IMR-90 (cell line): ENCODE data around the gene SBNO1. TPM values are rescaled to one million over a fixed set of nuclear protein-coding genes. Genes with fewer than 3 reads are reported as not detected.

Experiments used
- ATAC-seq: fragments of 200-7000 bp; cut with Tn5 transposase; 2 replicates; pipeline ENCODE4 v1.9.1; 2020; ENCODE audit warnings: low read depth, mild to moderate bottlenecking, moderate library complexity
- BruUV-seq: library from RNA; stranded (reverse); fragments of 400-500 nt; replicated peaks from 2 replicates; lab custom pipeline; 2021; lab: Mats Ljungman, UMichigan
- CTCF ChIA-PET: fragments of 300-600 bp; formaldehyde crosslinking; extraction: SDS; loops from one replicate; lab custom pipeline; 2021; ENCODE audit warnings: antibody characterized with exemption; lab: Yijun Ruan, JAX
- POLR2A ChIA-PET: fragments of 300-600 bp; sonication (Branson Sonifier 250); formaldehyde crosslinking; loops from one replicate; lab custom pipeline; 2022; ENCODE audit warnings: antibody characterized with exemption; ENCODE audit not compliant: unreplicated experiment; lab: Charles Lee
- DNase-seq: peaks from one replicate; pipeline ENCODE4 v3.0.0; 2013
- H2AFZ ChIP-seq: replicated peaks from 2 replicates; pipeline ENCODE3; 2013; ENCODE audit warnings: low read length, mild to moderate bottlenecking; ENCODE audit not compliant: poor library complexity
- H2AK5ac ChIP-seq: 2 replicates; pipeline ENCODE4 v1.6.1; 2013; ENCODE audit warnings: low read depth, low read length, inconsistent platforms
- H2AK9ac ChIP-seq: replicated peaks from 2 replicates; pipeline ENCODE3; 2013; ENCODE audit warnings: mild to moderate bottlenecking, low read depth, low read length, moderate library complexity; ENCODE audit not compliant: poor library complexity
- H2BK120ac ChIP-seq: 2 replicates; pipeline ENCODE4 v1.6.1; 2013; ENCODE audit warnings: low read depth, low read length, inconsistent platforms
- H2BK15ac ChIP-seq: 3 replicates; pipeline ENCODE4 v1.6.1; 2013; ENCODE audit warnings: low read depth, low read length, inconsistent platforms
- H2BK20ac ChIP-seq: 2 replicates; pipeline ENCODE4 v1.6.1; 2013; ENCODE audit warnings: low read depth, mild to moderate bottlenecking, inconsistent platforms, low read length, moderate library complexity
- H2BK5ac ChIP-seq: 2 replicates; pipeline ENCODE4 v1.6.1; 2013; ENCODE audit warnings: mild to moderate bottlenecking, low read depth, low read length, inconsistent platforms; ENCODE audit not compliant: poor library complexity, severe bottlenecking
- H3K14ac ChIP-seq: replicated peaks from 2 replicates; pipeline ENCODE4 v1.6.1; 2013; ENCODE audit warnings: low read depth, low read length, inconsistent platforms
- H3K18ac ChIP-seq: 2 replicates; pipeline ENCODE4 v1.6.1; 2013; ENCODE audit warnings: low read depth, low read length, control low read depth
- H3K23ac ChIP-seq: 2 replicates; pipeline ENCODE4 v1.6.1; 2013; ENCODE audit warnings: low read depth, low read length, inconsistent platforms
- H3K27ac ChIP-seq: 2 replicates; pipeline ENCODE4 v1.5.1; 2013; ENCODE audit warnings: mild to moderate bottlenecking, control low read depth, low read length; ENCODE audit not compliant: insufficient read depth
- H3K27me3 ChIP-seq: 2 replicates; pipeline ENCODE4 v1.6.1; 2013; ENCODE audit warnings: low read length; ENCODE audit not compliant: control insufficient read depth, insufficient read depth
- H3K36me3 ChIP-seq: 2 replicates; pipeline ENCODE4 v1.6.1; 2013; ENCODE audit warnings: low read length, mixed read lengths; ENCODE audit not compliant: control insufficient read depth, insufficient read depth
- H3K4ac ChIP-seq: 2 replicates; pipeline ENCODE4 v1.6.1; 2013; ENCODE audit warnings: low read depth, low read length, inconsistent platforms
- H3K4me1 ChIP-seq: 2 replicates; pipeline ENCODE4 v1.6.1; 2013; ENCODE audit warnings: low read length, mixed read lengths; ENCODE audit not compliant: control insufficient read depth, insufficient read depth
- H3K4me2 ChIP-seq: 2 replicates; pipeline ENCODE4 v1.6.1; 2013; ENCODE audit warnings: low read depth, mild to moderate bottlenecking, control low read depth, low read length, moderate library complexity
- H3K4me3 ChIP-seq: 2 replicates; pipeline ENCODE4 v1.5.1; 2013; ENCODE audit warnings: low read depth, mild to moderate bottlenecking, control low read depth, low read length, moderate library complexity; ENCODE audit not compliant: insufficient read depth
- H3K56ac ChIP-seq: 2 replicates; pipeline ENCODE4 v1.6.1; 2013; ENCODE audit warnings: low read length, inconsistent platforms; ENCODE audit not compliant: insufficient read depth; ENCODE audit errors: extremely low read depth
- H3K79me1 ChIP-seq, 2 experiments: 2 replicates each; pipeline ENCODE4 v1.6.1; 2013; ENCODE audit warnings: low read length in 2 of 2, inconsistent platforms in 1 of 2, low read depth in 1 of 2
- H3K9ac ChIP-seq: 2 replicates; pipeline ENCODE4 v1.6.1; 2013; ENCODE audit warnings: low read depth, low read length, control low read depth
- H3K9me1 ChIP-seq: 2 replicates; pipeline ENCODE4 v1.6.1; 2013; ENCODE audit warnings: low read length, inconsistent platforms; ENCODE audit not compliant: insufficient read depth
- H3K9me3 ChIP-seq: 2 replicates; pipeline ENCODE4 v1.6.1; 2013; ENCODE audit warnings: low read length; ENCODE audit not compliant: control insufficient read depth, insufficient read depth
- H4K20me1 ChIP-seq: 2 replicates; pipeline ENCODE4 v1.6.1; 2013; ENCODE audit warnings: low read length, inconsistent platforms; ENCODE audit not compliant: insufficient read depth
- H4K5ac ChIP-seq: 2 replicates; pipeline ENCODE4 v1.6.1; 2013; ENCODE audit warnings: mild to moderate bottlenecking, low read depth, low read length, control low read depth
- H4K8ac ChIP-seq, 2 experiments: 2 replicates each; pipeline ENCODE4 v1.6.1; 2013; ENCODE audit warnings: low read depth in 2 of 2, low read length in 2 of 2, control low read depth in 1 of 2, inconsistent platforms in 1 of 2
- H4K91ac ChIP-seq: 2 replicates; pipeline ENCODE4 v1.6.1; 2013; ENCODE audit warnings: low read depth, low read length, inconsistent platforms; ENCODE audit not compliant: insufficient read depth
- MAFK ChIP-seq: IDR thresholded peaks from 2 replicates; pipeline ENCODE4 v1.6.1; 2012; ENCODE audit warnings: low read depth, low read length, improper control_type of control experiment
- RAD21 ChIP-seq: IDR thresholded peaks from 2 replicates; pipeline ENCODE4 v1.6.1; 2012; ENCODE audit warnings: low read length, improper control_type of control experiment
- RCOR1 ChIP-seq: IDR thresholded peaks from 2 replicates; pipeline ENCODE4 v1.6.1; 2012; ENCODE audit warnings: mild to moderate bottlenecking, low read length, improper control_type of control experiment; ENCODE audit not compliant: insufficient replicate concordance
- SMC3 ChIP-seq: fragments of 150-350 bp; IDR thresholded peaks from 2 replicates; pipeline ENCODE4 v1.6.1; 2016; ENCODE audit warnings: low read depth, mild to moderate bottlenecking, antibody characterized with exemption, low read length, moderate library complexity
- WGBS, 2 experiments: methylation state at CpG; one replicate each; pipeline versions ENCODE4 v1.1.5 to v1.1.7; 2013; ENCODE audit warnings: missing lambda C conversion rate in 2 of 2; ENCODE audit not compliant: insufficient read length in 1 of 2; ENCODE audit errors: extremely low coverage in 2 of 2; 5-methylcytosine and 5-hydroxymethylcytosine counted together
- dilution Hi-C: fragments of 300-500 bp; cut with HindIII; formaldehyde crosslinking; loops from one replicate; pipeline ENCODE4 v1.14.3; 2018; ENCODE audit warnings: low sequenced_read_pairs; ENCODE audit not compliant: unreplicated experiment
- in situ Hi-C: fragments of 300-500 bp; cut with MboI; formaldehyde crosslinking; loops from 3 replicates; pipeline ENCODE4 v1.14.3; 2019; ENCODE audit warnings: low sequenced_read_pairs, inconsistent platforms, mixed read lengths
- intact Hi-C: fragments of 100-400 bp; cut with micrococcal nuclease; formaldehyde crosslinking; loops from 2 replicates; pipeline ENCODE4 v1.10.0; 2022
- polyA plus RNA-seq, 3 experiments: library from polyadenylated mRNA; depleted of rRNA; stranded (reverse); fragments of >200 nt; gene quantifications; 2 replicates each; pipeline ENCODE4 v1.2.3, GENCODE V29; 2012; ENCODE audit warnings: low replicate concordance in 1 of 3
- total RNA-seq: library from RNA; depleted of rRNA; stranded (reverse); fragments of >200 nt; gene quantifications from 2 replicates; pipeline ENCODE4 v1.2.3, GENCODE V29; 2012
- TF ChIP-seq, protein P1 (sequence below): conservative IDR thresholded peaks from 2 replicates; pipeline ENCODE4 v1.5.1; 2012; ENCODE audit warnings: mild to moderate bottlenecking, low read depth, low read length, improper control_type of control experiment
- TF ChIP-seq, protein P2 (sequence below): fragments of 150-350 bp; IDR thresholded peaks from 2 replicates; pipeline ENCODE4 v1.6.1; 2017; ENCODE audit warnings: mild to moderate bottlenecking, antibody characterized with exemption, low read length, low read depth

The SBNO1 gene
- total and polyA plus RNA-seq, 2 of the 4 experiments (the other 2 are of a cell fraction): 5.3 to 24.9 TPM

DNA sequence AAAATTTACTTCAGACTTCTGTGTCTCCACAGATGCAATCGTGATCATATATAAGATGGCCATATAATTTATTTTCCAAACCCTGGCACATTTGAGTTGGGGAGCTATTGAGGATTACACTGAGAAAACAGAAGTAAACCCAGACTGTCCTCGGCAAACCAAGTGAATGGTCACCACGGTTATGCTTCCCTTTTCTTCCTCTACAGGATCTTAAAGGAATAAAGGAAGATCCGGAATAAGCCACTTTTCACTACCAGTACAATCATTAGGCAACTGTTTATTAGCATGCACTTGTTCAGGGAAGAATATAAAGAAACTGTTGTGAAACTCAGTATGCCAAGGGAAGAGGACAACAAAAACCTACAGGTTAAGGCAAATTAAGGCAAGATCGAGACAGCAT, 27.6 kb downstream of the SBNO1 start:
- Histone ChIP-seq H4K91ac (no peak overlapping the region), H3K4me1 (no peaks in the 10 kb centered on the region), H3K56ac (no peak overlapping the region), H2BK120ac (no peak overlapping the region), H2BK15ac (no peak overlapping the region), H3K27ac (no peak overlapping the region), H3K23ac (no peak overlapping the region), H3K14ac (no peak overlapping the region), H3K27me3 (no peaks in the 10 kb centered on the region), H4K8ac (no peak overlapping the region), H3K9me1 (0 out of 2 replicates have a peak, but pooled peaks cover 3% of the 10 kb centered on the region), H4K20me1 (peaks cover 5% of the 10 kb centered on the region), H2BK5ac (no peak overlapping the region), H2AK9ac (no peak overlapping the region), H2BK20ac (no peak overlapping the region), H3K4ac (no peak overlapping the region), H3K36me3 (peaks cover 40% of the 10 kb centered on the region), H3K9ac (no peak overlapping the region), H3K4me2 (no peak overlapping the region), H3K4me3 (no peak overlapping the region), H3K18ac (no peak overlapping the region), H2AK5ac (no peak overlapping the region), H3K79me1 (peaks cover 18 to 38% of the 10 kb centered on the region in 2 experiments), H2AFZ (no peak overlapping the region), H4K5ac (no peak overlapping the region), H3K9me3 (no peaks in the 10 kb centered on the region)
- ATAC-seq (no peak), DNase-seq (no peak)
- in situ Hi-C loops: no loop called here
- dilution Hi-C loops: no loop called here
- no CpG with 5 or more reads among the region's 5 CpGs for WGBS, 2 experiments
- no TSS peak for BruUV-seq
- intact Hi-C loops: no loop called here
- ChIA-PET CTCF (no interaction called here), POLR2A (no interaction called here)
- TF ChIP-seq SMC3 (no peak), MAFK (no peak), RAD21 (no peak), RCOR1 (no peak)
- TF ChIP-seq, protein P1, sequence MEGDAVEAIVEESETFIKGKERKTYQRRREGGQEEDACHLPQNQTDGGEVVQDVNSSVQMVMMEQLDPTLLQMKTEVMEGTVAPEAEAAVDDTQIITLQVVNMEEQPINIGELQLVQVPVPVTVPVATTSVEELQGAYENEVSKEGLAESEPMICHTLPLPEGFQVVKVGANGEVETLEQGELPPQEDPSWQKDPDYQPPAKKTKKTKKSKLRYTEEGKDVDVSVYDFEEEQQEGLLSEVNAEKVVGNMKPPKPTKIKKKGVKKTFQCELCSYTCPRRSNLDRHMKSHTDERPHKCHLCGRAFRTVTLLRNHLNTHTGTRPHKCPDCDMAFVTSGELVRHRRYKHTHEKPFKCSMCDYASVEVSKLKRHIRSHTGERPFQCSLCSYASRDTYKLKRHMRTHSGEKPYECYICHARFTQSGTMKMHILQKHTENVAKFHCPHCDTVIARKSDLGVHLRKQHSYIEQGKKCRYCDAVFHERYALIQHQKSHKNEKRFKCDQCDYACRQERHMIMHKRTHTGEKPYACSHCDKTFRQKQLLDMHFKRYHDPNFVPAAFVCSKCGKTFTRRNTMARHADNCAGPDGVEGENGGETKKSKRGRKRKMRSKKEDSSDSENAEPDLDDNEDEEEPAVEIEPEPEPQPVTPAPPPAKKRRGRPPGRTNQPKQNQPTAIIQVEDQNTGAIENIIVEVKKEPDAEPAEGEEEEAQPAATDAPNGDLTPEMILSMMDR: no peak
- TF ChIP-seq, protein P2, sequence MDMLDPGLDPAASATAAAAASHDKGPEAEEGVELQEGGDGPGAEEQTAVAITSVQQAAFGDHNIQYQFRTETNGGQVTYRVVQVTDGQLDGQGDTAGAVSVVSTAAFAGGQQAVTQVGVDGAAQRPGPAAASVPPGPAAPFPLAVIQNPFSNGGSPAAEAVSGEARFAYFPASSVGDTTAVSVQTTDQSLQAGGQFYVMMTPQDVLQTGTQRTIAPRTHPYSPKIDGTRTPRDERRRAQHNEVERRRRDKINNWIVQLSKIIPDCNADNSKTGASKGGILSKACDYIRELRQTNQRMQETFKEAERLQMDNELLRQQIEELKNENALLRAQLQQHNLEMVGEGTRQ: no peak
